Measurements from ENCODE around the gene SUGCT.

DNA sequence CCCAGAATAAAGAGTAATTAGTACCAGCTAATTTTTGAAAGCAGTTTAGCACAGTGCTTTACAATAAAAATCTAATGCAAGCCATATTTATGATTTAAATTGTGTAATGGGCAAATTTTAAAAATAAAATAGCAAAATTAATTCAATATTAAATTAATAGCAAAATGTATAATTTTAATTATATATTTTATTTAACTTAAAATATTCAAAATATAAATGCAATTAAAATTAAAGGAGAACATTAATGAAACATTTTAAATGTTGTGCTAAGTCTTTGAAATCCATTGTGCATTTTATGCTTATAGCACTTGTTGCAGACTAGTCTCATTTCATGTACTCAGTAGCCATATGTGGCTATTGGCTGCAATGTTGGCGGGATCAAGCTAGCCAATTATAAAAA is 367.6 kb downstream of the SUGCT start:
- TF ChIP-seq, protein P1, sequence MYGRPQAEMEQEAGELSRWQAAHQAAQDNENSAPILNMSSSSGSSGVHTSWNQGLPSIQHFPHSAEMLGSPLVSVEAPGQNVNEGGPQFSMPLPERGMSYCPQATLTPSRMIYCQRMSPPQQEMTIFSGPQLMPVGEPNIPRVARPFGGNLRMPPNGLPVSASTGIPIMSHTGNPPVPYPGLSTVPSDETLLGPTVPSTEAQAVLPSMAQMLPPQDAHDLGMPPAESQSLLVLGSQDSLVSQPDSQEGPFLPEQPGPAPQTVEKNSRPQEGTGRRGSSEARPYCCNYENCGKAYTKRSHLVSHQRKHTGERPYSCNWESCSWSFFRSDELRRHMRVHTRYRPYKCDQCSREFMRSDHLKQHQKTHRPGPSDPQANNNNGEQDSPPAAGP (tag by site-specific recombination; IDR thresholded peaks at IDR 0.05), result no peak
- TF ChIP-seq, protein P2, sequence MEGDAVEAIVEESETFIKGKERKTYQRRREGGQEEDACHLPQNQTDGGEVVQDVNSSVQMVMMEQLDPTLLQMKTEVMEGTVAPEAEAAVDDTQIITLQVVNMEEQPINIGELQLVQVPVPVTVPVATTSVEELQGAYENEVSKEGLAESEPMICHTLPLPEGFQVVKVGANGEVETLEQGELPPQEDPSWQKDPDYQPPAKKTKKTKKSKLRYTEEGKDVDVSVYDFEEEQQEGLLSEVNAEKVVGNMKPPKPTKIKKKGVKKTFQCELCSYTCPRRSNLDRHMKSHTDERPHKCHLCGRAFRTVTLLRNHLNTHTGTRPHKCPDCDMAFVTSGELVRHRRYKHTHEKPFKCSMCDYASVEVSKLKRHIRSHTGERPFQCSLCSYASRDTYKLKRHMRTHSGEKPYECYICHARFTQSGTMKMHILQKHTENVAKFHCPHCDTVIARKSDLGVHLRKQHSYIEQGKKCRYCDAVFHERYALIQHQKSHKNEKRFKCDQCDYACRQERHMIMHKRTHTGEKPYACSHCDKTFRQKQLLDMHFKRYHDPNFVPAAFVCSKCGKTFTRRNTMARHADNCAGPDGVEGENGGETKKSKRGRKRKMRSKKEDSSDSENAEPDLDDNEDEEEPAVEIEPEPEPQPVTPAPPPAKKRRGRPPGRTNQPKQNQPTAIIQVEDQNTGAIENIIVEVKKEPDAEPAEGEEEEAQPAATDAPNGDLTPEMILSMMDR (tag by site-specific recombination; IDR thresholded peaks at IDR 0.05), result no peak
- TF ChIP-seq ZBTB7A (tag by site-specific recombination; IDR thresholded peaks at IDR 0.05; ENCODE audit: low read depth) (no peak), ZNF239 (tag by site-specific recombination; IDR thresholded peaks at IDR 0.05) (no peak), ZNF274 (IDR thresholded peaks at IDR 0.05; ENCODE audit: low read length) (no peak), ZNF274 (tag by site-specific recombination; IDR thresholded peaks at IDR 0.05; ENCODE audit: borderline replicate concordance) (no peak), SP2 (tag by site-specific recombination; IDR thresholded peaks at IDR 0.05) (no peak), ZBTB21 (tag by site-specific recombination; IDR thresholded peaks at IDR 0.05) (no peak), ZNF214 (tag by site-specific recombination; IDR thresholded peaks at IDR 0.05; ENCODE audit: borderline replicate concordance) (no peak)
- TF ChIP-seq, protein P3, sequence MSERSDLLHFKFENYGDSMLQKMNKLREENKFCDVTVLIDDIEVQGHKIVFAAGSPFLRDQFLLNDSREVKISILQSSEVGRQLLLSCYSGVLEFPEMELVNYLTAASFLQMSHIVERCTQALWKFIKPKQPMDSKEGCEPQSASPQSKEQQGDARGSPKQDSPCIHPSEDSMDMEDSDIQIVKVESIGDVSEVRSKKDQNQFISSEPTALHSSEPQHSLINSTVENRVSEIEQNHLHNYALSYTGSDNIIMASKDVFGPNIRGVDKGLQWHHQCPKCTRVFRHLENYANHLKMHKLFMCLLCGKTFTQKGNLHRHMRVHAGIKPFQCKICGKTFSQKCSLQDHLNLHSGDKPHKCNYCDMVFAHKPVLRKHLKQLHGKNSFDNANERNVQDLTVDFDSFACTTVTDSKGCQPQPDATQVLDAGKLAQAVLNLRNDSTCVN (tag by site-specific recombination; optimal IDR thresholded peaks at IDR 0.05), result no peak
- TF ChIP-seq, protein P4, sequence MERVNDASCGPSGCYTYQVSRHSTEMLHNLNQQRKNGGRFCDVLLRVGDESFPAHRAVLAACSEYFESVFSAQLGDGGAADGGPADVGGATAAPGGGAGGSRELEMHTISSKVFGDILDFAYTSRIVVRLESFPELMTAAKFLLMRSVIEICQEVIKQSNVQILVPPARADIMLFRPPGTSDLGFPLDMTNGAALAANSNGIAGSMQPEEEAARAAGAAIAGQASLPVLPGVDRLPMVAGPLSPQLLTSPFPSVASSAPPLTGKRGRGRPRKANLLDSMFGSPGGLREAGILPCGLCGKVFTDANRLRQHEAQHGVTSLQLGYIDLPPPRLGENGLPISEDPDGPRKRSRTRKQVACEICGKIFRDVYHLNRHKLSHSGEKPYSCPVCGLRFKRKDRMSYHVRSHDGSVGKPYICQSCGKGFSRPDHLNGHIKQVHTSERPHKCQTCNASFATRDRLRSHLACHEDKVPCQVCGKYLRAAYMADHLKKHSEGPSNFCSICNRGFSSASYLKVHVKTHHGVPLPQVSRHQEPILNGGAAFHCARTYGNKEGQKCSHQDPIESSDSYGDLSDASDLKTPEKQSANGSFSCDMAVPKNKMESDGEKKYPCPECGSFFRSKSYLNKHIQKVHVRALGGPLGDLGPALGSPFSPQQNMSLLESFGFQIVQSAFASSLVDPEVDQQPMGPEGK (tag by site-specific recombination; IDR thresholded peaks at IDR 0.05), result no peak

Measured in HEK293 (cell line).